H9 (cell line): ENCODE data around the gene TBC1D13. TPM values are rescaled to one million over a fixed set of nuclear protein-coding genes. Genes with fewer than 3 reads are reported as not detected.

Experiments
- DNase-seq: peaks from one replicate; pipeline ENCODE4 v3.0.0-alpha.2; 2017
- H2AFZ ChIP-seq: one replicate; pipeline ENCODE4 v1.6.1; 2013; ENCODE audit warnings: mild to moderate bottlenecking, low read length, control low read depth, moderate library complexity
- H2AK5ac ChIP-seq: 2 replicates; pipeline ENCODE4 v1.6.1; 2013; ENCODE audit warnings: low read length, control low read depth, mixed read lengths; ENCODE audit not compliant: insufficient read length
- H2BK120ac ChIP-seq: one replicate; pipeline ENCODE4 v1.6.1; 2013; ENCODE audit warnings: low read depth, mild to moderate bottlenecking, low read length, control low read depth, inconsistent platforms; ENCODE audit not compliant: poor library complexity, severe bottlenecking
- H2BK12ac ChIP-seq: 2 replicates; pipeline ENCODE4 v1.6.1; 2013; ENCODE audit warnings: low read length, control low read depth, mixed read lengths, low read depth; ENCODE audit not compliant: insufficient read length
- H2BK15ac ChIP-seq: 2 replicates; pipeline ENCODE4 v1.6.1; 2013; ENCODE audit warnings: low read depth, low read length, control low read depth
- H2BK20ac ChIP-seq: one replicate; pipeline ENCODE4 v1.6.1; 2013; ENCODE audit warnings: low read depth, mild to moderate bottlenecking, low read length, control low read depth, inconsistent platforms; ENCODE audit not compliant: poor library complexity, severe bottlenecking
- H2BK5ac ChIP-seq: 2 replicates; pipeline ENCODE4 v1.6.1; 2013; ENCODE audit warnings: low read length, control low read depth, mixed read lengths; ENCODE audit not compliant: insufficient read length
- H3K14ac ChIP-seq: 2 replicates; pipeline ENCODE4 v1.6.1; 2013; ENCODE audit warnings: low read length, control low read depth; ENCODE audit not compliant: insufficient read depth
- H3K18ac ChIP-seq: 2 replicates; pipeline ENCODE4 v1.6.1; 2013; ENCODE audit warnings: low read depth, mild to moderate bottlenecking, mixed read lengths, low read length, control low read depth; ENCODE audit not compliant: insufficient read length
- H3K23ac ChIP-seq: 2 replicates; pipeline ENCODE4 v1.6.1; 2013; ENCODE audit warnings: low read length, control low read depth, mixed read lengths, low read depth; ENCODE audit not compliant: insufficient read length
- H3K23me2 ChIP-seq: 2 replicates; pipeline ENCODE4 v1.6.1; 2013; ENCODE audit warnings: low read depth, mild to moderate bottlenecking, mixed read lengths, low read length, control low read depth; ENCODE audit not compliant: insufficient read length, poor library complexity, severe bottlenecking
- H3K27ac ChIP-seq: 2 replicates; pipeline ENCODE4 v1.5.1; 2013; ENCODE audit warnings: low read length, control low read depth, mixed read lengths, low read depth; ENCODE audit not compliant: insufficient read length
- H3K27me3 ChIP-seq: 2 replicates; pipeline ENCODE4 v1.6.1; 2013; ENCODE audit warnings: low read length, control low read depth, inconsistent platforms; ENCODE audit not compliant: insufficient read depth
- H3K4ac ChIP-seq: 2 replicates; pipeline ENCODE4 v1.6.1; 2013; ENCODE audit warnings: low read depth, mild to moderate bottlenecking, control low read depth, inconsistent platforms, low read length, moderate library complexity
- H3K4me1 ChIP-seq: 2 replicates; pipeline ENCODE4 v1.6.1; 2013; ENCODE audit warnings: low read length, control low read depth, inconsistent platforms; ENCODE audit not compliant: insufficient read depth
- H3K4me2 ChIP-seq: 2 replicates; pipeline ENCODE4 v1.6.1; 2013; ENCODE audit warnings: low read length, control low read depth, mixed read lengths; ENCODE audit not compliant: insufficient read length, insufficient read depth
- H3K56ac ChIP-seq: 2 replicates; pipeline ENCODE4 v1.6.1; 2013; ENCODE audit warnings: low read depth, mild to moderate bottlenecking, mixed read lengths, low read length, control low read depth; ENCODE audit not compliant: insufficient read length
- H3K79me1 ChIP-seq: 2 replicates; pipeline ENCODE4 v1.6.1; 2013; ENCODE audit warnings: low read depth, mild to moderate bottlenecking, moderate library complexity, low read length, control low read depth, inconsistent platforms; ENCODE audit not compliant: insufficient read depth, poor library complexity, severe bottlenecking
- H3K79me2 ChIP-seq: 2 replicates; pipeline ENCODE4 v1.6.1; 2013; ENCODE audit warnings: low read length, control low read depth, inconsistent platforms; ENCODE audit not compliant: insufficient read depth
- H3K9ac ChIP-seq: 2 replicates; pipeline ENCODE4 v1.6.1; 2013; ENCODE audit warnings: low read length, control low read depth, mixed read lengths; ENCODE audit not compliant: insufficient read length; ENCODE audit errors: extremely low read depth
- H3K9me3 ChIP-seq: one replicate; pipeline ENCODE4 v1.6.1; 2013; ENCODE audit warnings: low read depth, low read length, inconsistent platforms; ENCODE audit not compliant: control insufficient read depth
- H3T11ph ChIP-seq: one replicate; pipeline ENCODE4 v1.6.1; 2013; ENCODE audit warnings: mild to moderate bottlenecking, low read length, control low read depth, inconsistent platforms
- H4K20me1 ChIP-seq: one replicate; pipeline ENCODE4 v1.6.1; 2013; ENCODE audit not compliant: control insufficient read depth, insufficient read length, insufficient read depth
- H4K5ac ChIP-seq: 2 replicates; pipeline ENCODE4 v1.6.1; 2013; ENCODE audit warnings: low read depth, mild to moderate bottlenecking, mixed read lengths, low read length, control low read depth; ENCODE audit not compliant: insufficient read length
- H4K8ac ChIP-seq: replicated peaks from 2 replicates; pipeline ENCODE4 v1.6.1; 2013; ENCODE audit warnings: low read length, control low read depth, mixed read lengths, low read depth; ENCODE audit not compliant: insufficient read length
- H4K91ac ChIP-seq: 2 replicates; pipeline ENCODE4 v1.6.1; 2013; ENCODE audit warnings: low read depth, mild to moderate bottlenecking, moderate library complexity, mixed read lengths, low read length, control low read depth; ENCODE audit not compliant: insufficient read length
- H3K27ac Mint-ChIP-seq, 3 experiments: 2 replicates in 2 of 3; 3 replicates in 1 of 3; pipeline ENCODE4 v1.8.0; 2020 to 2021; ENCODE audit warnings: mixed read lengths in 3 of 3, mild to moderate bottlenecking in 1 of 3, moderate library complexity in 1 of 3
- H3K27me3 Mint-ChIP-seq: 2 replicates; pipeline ENCODE4 v1.8.0; 2021; ENCODE audit warnings: low read depth, mild to moderate bottlenecking, moderate library complexity, mixed read lengths
- H3K36me3 Mint-ChIP-seq, 3 experiments: 2 replicates in 2 of 3; 3 replicates in 1 of 3; pipeline ENCODE4 v1.8.0; 2020 to 2021; ENCODE audit warnings: low read depth in 3 of 3, mixed read lengths in 3 of 3; ENCODE audit not compliant: insufficient read depth in 1 of 3
- H3K4me1 Mint-ChIP-seq, 2 experiments: 2 replicates each; pipeline ENCODE4 v1.8.0; 2020; ENCODE audit warnings: mixed read lengths in 2 of 2
- H3K4me3 Mint-ChIP-seq, 2 experiments: 2 replicates in 1 of 2; 3 replicates in 1 of 2; pipeline ENCODE4 v1.8.0; 2020 to 2021; ENCODE audit warnings: mild to moderate bottlenecking in 2 of 2, mixed read lengths in 2 of 2, moderate library complexity in 1 of 2
- H3K9me3 Mint-ChIP-seq, 2 experiments: 2 replicates in 1 of 2; 3 replicates in 1 of 2; pipeline ENCODE4 v1.8.0; 2020; ENCODE audit warnings: mild to moderate bottlenecking in 2 of 2, mixed read lengths in 2 of 2, moderate library complexity in 1 of 2
- WGBS: extraction: QIAGEN DNeasy Blood & Tissue Kit; methylation state at CpG from one replicate; pipeline ENCODE4 v1.1.7; 2013; ENCODE audit warnings: missing lambda C conversion rate, low lambda C conversion rate, mixed read lengths; ENCODE audit not compliant: insufficient read length; ENCODE audit errors: extremely low coverage; 5-methylcytosine and 5-hydroxymethylcytosine counted together
- total RNA-seq: library from RNA; stranded (reverse); gene quantifications from 2 replicates; pipeline ENCODE4 v1.2.1, GENCODE V29; 2021
- TF ChIP-seq, protein P1 (sequence below): fragments of 200-600 bp; sonication (generic); conservative IDR thresholded peaks from 3 replicates; pipeline ENCODE4 v1.8.0; 2021; ENCODE audit warnings: antibody characterized with exemption, mild to moderate bottlenecking

Gene TBC1D13
- total RNA-seq, 1 experiment from 2014 or later, result 27.3 TPM

GRCh38 chr9:128743421-128743820, 43.6 kb upstream of the TBC1D13 start:
- H2AK5ac ChIP-seq, result no peak overlapping the region
- no peak overlapping the region for H2BK20ac ChIP-seq
- H4K5ac ChIP-seq, result no peak overlapping the region
- no peak for DNase-seq
- no peaks in the 10 kb centered on the region for H3K79me1 ChIP-seq
- no peak overlapping the region for H3K27ac Mint-ChIP-seq
- no peaks in the 10 kb centered on the region; the same call in 1 of the 2 replicates for H3K27me3 Mint-ChIP-seq
- no peak overlapping the region for H2BK15ac ChIP-seq
- H3K4me1 Mint-ChIP-seq, result no peaks in the 10 kb centered on the region
- H3K79me2 ChIP-seq, result no peaks in the 10 kb centered on the region
- H4K91ac ChIP-seq, result no peak overlapping the region
- H3K56ac ChIP-seq, result no peak overlapping the region
- no CpG with 5 or more reads among the region's 1 CpG for WGBS
- peaks cover 2 to 17% (median 13%) of the 10 kb centered on the region in 3 experiments; a peak in 6 of 7 replicates for H3K36me3 Mint-ChIP-seq
- H2BK12ac ChIP-seq, result no peak overlapping the region
- no peak overlapping the region for H3K27ac ChIP-seq
- H3K9ac ChIP-seq, result no peak overlapping the region
- no peak overlapping the region for H3K18ac ChIP-seq
- no peak overlapping the region for H2AFZ ChIP-seq
- H3K4me2 ChIP-seq, result no peak overlapping the region
- H3T11ph ChIP-seq, result no peak overlapping the region
- H3K23ac ChIP-seq, result no peak overlapping the region
- H2BK120ac ChIP-seq, result no peak overlapping the region
- no peak overlapping the region for H3K4ac ChIP-seq
- no peaks in the 10 kb centered on the region for H4K20me1 ChIP-seq
- no peak overlapping the region for H4K8ac ChIP-seq
- H3K23me2 ChIP-seq, result no peaks in the 10 kb centered on the region
- no peaks in the 10 kb centered on the region for H3K27me3 ChIP-seq
- no peaks in the 10 kb centered on the region for H3K9me3 ChIP-seq
- H3K14ac ChIP-seq, result no peak overlapping the region
- TF ChIP-seq, protein P1, sequence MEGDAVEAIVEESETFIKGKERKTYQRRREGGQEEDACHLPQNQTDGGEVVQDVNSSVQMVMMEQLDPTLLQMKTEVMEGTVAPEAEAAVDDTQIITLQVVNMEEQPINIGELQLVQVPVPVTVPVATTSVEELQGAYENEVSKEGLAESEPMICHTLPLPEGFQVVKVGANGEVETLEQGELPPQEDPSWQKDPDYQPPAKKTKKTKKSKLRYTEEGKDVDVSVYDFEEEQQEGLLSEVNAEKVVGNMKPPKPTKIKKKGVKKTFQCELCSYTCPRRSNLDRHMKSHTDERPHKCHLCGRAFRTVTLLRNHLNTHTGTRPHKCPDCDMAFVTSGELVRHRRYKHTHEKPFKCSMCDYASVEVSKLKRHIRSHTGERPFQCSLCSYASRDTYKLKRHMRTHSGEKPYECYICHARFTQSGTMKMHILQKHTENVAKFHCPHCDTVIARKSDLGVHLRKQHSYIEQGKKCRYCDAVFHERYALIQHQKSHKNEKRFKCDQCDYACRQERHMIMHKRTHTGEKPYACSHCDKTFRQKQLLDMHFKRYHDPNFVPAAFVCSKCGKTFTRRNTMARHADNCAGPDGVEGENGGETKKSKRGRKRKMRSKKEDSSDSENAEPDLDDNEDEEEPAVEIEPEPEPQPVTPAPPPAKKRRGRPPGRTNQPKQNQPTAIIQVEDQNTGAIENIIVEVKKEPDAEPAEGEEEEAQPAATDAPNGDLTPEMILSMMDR, result no peak
- no peak overlapping the region for H2BK5ac ChIP-seq
- H3K9me3 Mint-ChIP-seq, result no peaks in the 10 kb centered on the region
- H3K4me3 Mint-ChIP-seq, result no peak overlapping the region
- H3K4me1 ChIP-seq, result no peaks in the 10 kb centered on the region
